ENCODE results near the gene YY1. TPM values are rescaled to one million over a fixed set of nuclear protein-coding genes. Genes with fewer than 3 reads are reported as not detected.

Gene YY1
- total RNA-seq, 1 donor from 2014 or later: 77.2 TPM

- Mint-ChIP-seq H3K4me1 (ENCODE audit: unreplicated experiment) (peaks cover 26% of the 10 kb centered on the region), H3K9me3 (ENCODE audit: unreplicated experiment) (no peaks in the 10 kb centered on the region), H3K4me3 (ENCODE audit: unreplicated experiment) (no peak overlapping the region), H3K36me3 (ENCODE audit: unreplicated experiment) (peaks cover 11% of the 10 kb centered on the region), H3K27me3 (ENCODE audit: unreplicated experiment) (no peaks in the 10 kb centered on the region), H3K27ac (ENCODE audit: unreplicated experiment) (no peak overlapping the region)
- no peak for TF ChIP-seq CTCF (IDR thresholded peaks at IDR 0.05)
- no peak for DNase-seq (ENCODE audit: extremely low spot score, unreplicated experiment)
These were observed 60.3 kb downstream of the YY1 start for GRCh38 chr14:100299238-100299560.

GRCh38 chr14:100302616-100303015 is 63.7 kb downstream of the YY1 start:
- H3K27ac Mint-ChIP-seq (ENCODE audit: unreplicated experiment): no peak overlapping the region
- no peaks in the 10 kb centered on the region for H3K27me3 Mint-ChIP-seq (ENCODE audit: unreplicated experiment)
- DNase-seq (ENCODE audit: extremely low spot score, unreplicated experiment): no peak
- no peaks in the 10 kb centered on the region for H3K9me3 Mint-ChIP-seq (ENCODE audit: unreplicated experiment)
- TF ChIP-seq CTCF (IDR thresholded peaks at IDR 0.05): no peak
- H3K4me3 Mint-ChIP-seq (ENCODE audit: unreplicated experiment): no peak overlapping the region
- peaks cover 33% of the 10 kb centered on the region for H3K4me1 Mint-ChIP-seq (ENCODE audit: unreplicated experiment)
- peaks cover 7% of the 10 kb centered on the region for H3K36me3 Mint-ChIP-seq (ENCODE audit: unreplicated experiment)

GRCh38 chr14:100303179-100303578 is 64.2 kb downstream of the YY1 start:
- Mint-ChIP-seq H3K27me3 (ENCODE audit: unreplicated experiment) (no peaks in the 10 kb centered on the region), H3K9me3 (ENCODE audit: unreplicated experiment) (no peaks in the 10 kb centered on the region), H3K36me3 (ENCODE audit: unreplicated experiment) (peaks cover 5% of the 10 kb centered on the region), H3K4me1 (ENCODE audit: unreplicated experiment) (peaks cover 37% of the 10 kb centered on the region), H3K27ac (ENCODE audit: unreplicated experiment) (peak overlapping the region; percentile 31), H3K4me3 (ENCODE audit: unreplicated experiment) (no peak overlapping the region)
- DNase-seq (ENCODE audit: extremely low spot score, unreplicated experiment): no peak
- peak; percentile 61 for TF ChIP-seq CTCF (IDR thresholded peaks at IDR 0.05)

- TF ChIP-seq CTCF (IDR thresholded peaks at IDR 0.05): no peak
- H3K27me3 Mint-ChIP-seq (ENCODE audit: unreplicated experiment): no peaks in the 10 kb centered on the region
- no peak for DNase-seq (ENCODE audit: extremely low spot score, unreplicated experiment)
- peak overlapping the region; percentile 47 for H3K4me3 Mint-ChIP-seq (ENCODE audit: unreplicated experiment)
- no peak overlapping the region for H3K27ac Mint-ChIP-seq (ENCODE audit: unreplicated experiment)
- H3K4me1 Mint-ChIP-seq (ENCODE audit: unreplicated experiment): peaks cover 42% of the 10 kb centered on the region
- H3K36me3 Mint-ChIP-seq (ENCODE audit: unreplicated experiment): peaks cover 5% of the 10 kb centered on the region
- H3K9me3 Mint-ChIP-seq (ENCODE audit: unreplicated experiment): no peaks in the 10 kb centered on the region
These were observed 65.0 kb downstream of the YY1 start for GRCh38 chr14:100303925-100304324.

GRCh38 chr14:100304825-100305323 is 65.9 kb downstream of the YY1 start:
- H3K9me3 Mint-ChIP-seq (ENCODE audit: unreplicated experiment): no peaks in the 10 kb centered on the region
- no peaks in the 10 kb centered on the region for H3K36me3 Mint-ChIP-seq (ENCODE audit: unreplicated experiment)
- no peaks in the 10 kb centered on the region for H3K27me3 Mint-ChIP-seq (ENCODE audit: unreplicated experiment)
- peak overlapping the region; percentile 82 for H3K4me3 Mint-ChIP-seq (ENCODE audit: unreplicated experiment)
- H3K4me1 Mint-ChIP-seq (ENCODE audit: unreplicated experiment): peaks cover 50% of the 10 kb centered on the region
- no peak for DNase-seq (ENCODE audit: extremely low spot score, unreplicated experiment)
- no peak for TF ChIP-seq CTCF (IDR thresholded peaks at IDR 0.05)
- H3K27ac Mint-ChIP-seq (ENCODE audit: unreplicated experiment): peak overlapping the region; percentile 63

Data from osteocyte (in vitro differentiated cells).